ENCODE measurements around the gene B4GALNT2. TPM values are rescaled to one million over a fixed set of nuclear protein-coding genes. Genes with fewer than 3 reads are reported as not detected.
"Not testable (repeated sequence)": the region's sequence is repeated elsewhere in the genome, so short reads cannot be mapped to it uniquely, and the experiment has no call there.

The B4GALNT2 gene
- total RNA-seq, 1 donor from 2014 or later: not detected

GRCh38 chr17:49130891-49131290 is 1.7 kb upstream of the B4GALNT2 start:
- Histone ChIP-seq H3K9me3 (replicated peaks) (peaks cover 25% of the 10 kb centered on the region), H3K4me1 (peaks cover 12% of the 10 kb centered on the region), H3K4me3 (no peak overlapping the region), H3K36me3 (no peaks in the 10 kb centered on the region), H3K27me3 (ENCODE audit: low read depth) (peaks cover 94% of the 10 kb centered on the region), H3K27ac (replicated peaks) (no peak overlapping the region)
- no peak for DNase-seq
- intact Hi-C loops (cut with micrococcal nuclease): no loop called here
- no peak for TF ChIP-seq CTCF (IDR thresholded peaks at IDR 0.05; ENCODE audit: borderline replicate concordance)

- intact Hi-C loops (cut with micrococcal nuclease): no loop called here
- no peak overlapping the region for H3K27ac ChIP-seq (replicated peaks)
- no peaks in the 10 kb centered on the region for H3K36me3 ChIP-seq
- H3K9me3 ChIP-seq (replicated peaks): peaks cover 25% of the 10 kb centered on the region
- H3K27me3 ChIP-seq (ENCODE audit: low read depth): peaks cover 98% of the 10 kb centered on the region
- no peak for TF ChIP-seq CTCF (IDR thresholded peaks at IDR 0.05; ENCODE audit: borderline replicate concordance)
- peak overlapping the region; percentile 51 for H3K4me3 ChIP-seq
- H3K4me1 ChIP-seq: peaks cover 12% of the 10 kb centered on the region
- DNase-seq: no peak
These were observed 261 bp upstream of the B4GALNT2 start for GRCh38 chr17:49132317-49132698.

GRCh38 chr17:49136335-49136734 is 3.8 kb downstream of the B4GALNT2 start:
- no peak for DNase-seq
- Histone ChIP-seq H3K27ac (replicated peaks) (no peak overlapping the region), H3K4me1 (peaks cover 12% of the 10 kb centered on the region), H3K27me3 (ENCODE audit: low read depth) (peaks cover 93% of the 10 kb centered on the region), H3K36me3 (no peaks in the 10 kb centered on the region), H3K4me3 (no peak overlapping the region), H3K9me3 (replicated peaks) (no peaks in the 10 kb centered on the region)
- TF ChIP-seq CTCF (IDR thresholded peaks at IDR 0.05; ENCODE audit: borderline replicate concordance): no peak
- intact Hi-C loops (cut with micrococcal nuclease): no loop called here

GRCh38 chr17:49145654-49146053 is 13.1 kb downstream of the B4GALNT2 start:
- H3K4me1 ChIP-seq; DNase-seq; intact Hi-C loops (cut with micrococcal nuclease); H3K4me3 ChIP-seq; H3K36me3 ChIP-seq; H3K9me3 ChIP-seq (replicated peaks); H3K27ac ChIP-seq (replicated peaks): not testable (repeated sequence)
- peaks cover 82% of the 10 kb centered on the region for H3K27me3 ChIP-seq (ENCODE audit: low read depth)

GRCh38 chr17:49146620-49147306 is 14.2 kb downstream of the B4GALNT2 start:
- Histone ChIP-seq H3K4me1 (no peaks in the 10 kb centered on the region), H3K4me3 (no peak overlapping the region), H3K9me3 (replicated peaks) (no peaks in the 10 kb centered on the region), H3K27ac (replicated peaks) (no peak overlapping the region), H3K27me3 (ENCODE audit: low read depth) (peaks cover 75% of the 10 kb centered on the region), H3K36me3 (no peaks in the 10 kb centered on the region)
- no peak for DNase-seq
- intact Hi-C loops (cut with micrococcal nuclease): no loop called here
- TF ChIP-seq CTCF (IDR thresholded peaks at IDR 0.05; ENCODE audit: borderline replicate concordance): no peak

DNA sequence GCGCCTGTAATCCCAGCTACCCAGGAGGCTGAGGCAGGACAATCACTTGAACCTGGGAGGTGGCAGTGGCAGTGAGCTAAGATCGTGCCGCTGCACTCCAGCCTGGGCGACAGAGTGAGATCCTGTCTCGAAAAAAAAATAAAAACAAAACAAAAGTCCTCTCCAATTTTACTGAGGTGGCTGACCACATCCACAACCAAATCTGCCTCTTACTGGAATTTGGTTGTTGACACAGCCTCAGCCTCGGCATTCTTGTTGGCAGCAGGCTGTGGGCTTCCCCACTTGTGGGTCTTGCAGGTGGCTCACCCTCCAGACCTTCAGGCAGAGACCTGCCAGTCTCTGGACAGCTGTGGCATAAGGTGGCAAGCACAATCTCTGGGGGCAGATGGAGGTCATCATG is 15.6 kb downstream of the B4GALNT2 start:
- peaks cover 77% of the 10 kb centered on the region for H3K27me3 ChIP-seq (ENCODE audit: low read depth)
- no peak for TF ChIP-seq CTCF (IDR thresholded peaks at IDR 0.05; ENCODE audit: borderline replicate concordance)
- no peaks in the 10 kb centered on the region for H3K4me1 ChIP-seq
- H3K27ac ChIP-seq (replicated peaks): no peak overlapping the region
- H3K36me3 ChIP-seq: no peaks in the 10 kb centered on the region
- no peaks in the 10 kb centered on the region for H3K9me3 ChIP-seq (replicated peaks)
- no peak overlapping the region for H3K4me3 ChIP-seq
- DNase-seq: no peak
- intact Hi-C loops (cut with micrococcal nuclease): no loop called here

Measured in left ventricle myocardium inferior (tissue), 1 donor.